ENCODE results near the gene C1orf21.

C1orf21 gene

DNA sequence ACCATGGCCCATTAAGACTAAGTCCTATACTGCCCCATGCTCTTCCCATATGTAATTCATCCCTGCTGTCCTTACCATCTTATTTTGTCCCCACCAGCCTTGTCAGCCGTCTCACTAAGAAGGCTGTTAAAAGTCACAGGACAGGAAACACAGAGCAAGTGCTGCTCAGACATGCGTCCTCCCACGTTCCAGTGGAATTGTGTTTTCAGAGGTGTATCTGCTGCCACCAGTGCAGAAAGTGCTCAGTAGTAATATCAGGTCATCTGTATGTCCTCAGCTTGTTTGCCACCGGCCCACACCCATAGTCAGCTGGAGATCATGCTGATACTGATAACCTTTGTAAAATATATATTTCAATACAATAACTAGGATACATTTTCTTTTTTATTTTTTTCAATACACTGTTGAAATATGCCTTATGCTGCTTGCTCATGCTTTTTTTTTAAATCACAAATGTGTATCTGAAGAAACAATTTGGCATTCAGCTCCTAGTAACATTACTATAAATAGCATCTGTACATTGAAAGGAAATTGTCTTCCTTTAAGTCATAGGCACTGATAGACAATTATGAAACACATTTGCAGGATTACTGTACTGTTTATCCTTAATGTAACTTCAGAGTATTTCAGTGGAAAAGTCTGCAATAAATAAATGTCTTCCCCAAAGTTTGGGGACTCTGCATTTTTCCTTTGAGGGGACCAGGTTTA lies 211.0 kb downstream of the C1orf21 start:
- no peak for DNase-seq (ENCODE audit: low spot score)

DNA sequence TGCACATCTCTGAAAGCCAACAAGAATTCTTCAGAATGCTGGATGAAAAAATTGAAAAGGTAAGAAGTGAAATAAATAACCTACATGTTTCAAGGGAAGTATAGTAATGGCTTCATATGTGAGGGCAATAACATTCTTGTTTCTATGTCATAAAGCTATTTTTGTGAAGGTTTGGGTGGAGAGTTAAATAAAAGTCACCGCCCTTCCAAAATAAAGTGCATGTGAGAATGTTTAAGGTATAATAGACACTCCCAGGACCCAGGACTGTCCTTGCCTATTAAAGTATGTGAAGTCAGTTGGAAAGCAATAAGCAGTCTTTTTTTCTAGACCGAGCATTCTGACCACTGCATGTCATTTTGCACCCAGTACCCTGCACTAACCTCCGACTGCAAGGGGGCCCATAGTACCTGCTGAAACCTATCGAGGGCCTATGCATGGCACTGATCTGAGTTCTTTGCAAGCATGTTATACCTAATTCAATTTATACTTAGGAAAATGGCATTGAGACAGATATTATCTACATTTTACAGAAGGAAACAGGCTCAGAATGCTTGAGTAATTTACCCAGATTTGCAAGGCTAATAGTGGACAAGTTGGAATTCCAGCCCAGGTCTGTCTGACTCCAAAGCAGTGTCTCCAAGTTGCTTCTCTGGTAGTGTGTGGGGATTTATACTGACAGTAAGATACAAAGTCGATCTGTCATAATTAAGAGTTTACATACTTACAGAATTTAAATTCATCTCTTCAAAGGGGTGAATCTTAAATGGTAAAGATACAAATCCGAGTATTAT lies 211.8 kb downstream of the C1orf21 start:
- DNase-seq (ENCODE audit: low spot score) = no peak

DNA sequence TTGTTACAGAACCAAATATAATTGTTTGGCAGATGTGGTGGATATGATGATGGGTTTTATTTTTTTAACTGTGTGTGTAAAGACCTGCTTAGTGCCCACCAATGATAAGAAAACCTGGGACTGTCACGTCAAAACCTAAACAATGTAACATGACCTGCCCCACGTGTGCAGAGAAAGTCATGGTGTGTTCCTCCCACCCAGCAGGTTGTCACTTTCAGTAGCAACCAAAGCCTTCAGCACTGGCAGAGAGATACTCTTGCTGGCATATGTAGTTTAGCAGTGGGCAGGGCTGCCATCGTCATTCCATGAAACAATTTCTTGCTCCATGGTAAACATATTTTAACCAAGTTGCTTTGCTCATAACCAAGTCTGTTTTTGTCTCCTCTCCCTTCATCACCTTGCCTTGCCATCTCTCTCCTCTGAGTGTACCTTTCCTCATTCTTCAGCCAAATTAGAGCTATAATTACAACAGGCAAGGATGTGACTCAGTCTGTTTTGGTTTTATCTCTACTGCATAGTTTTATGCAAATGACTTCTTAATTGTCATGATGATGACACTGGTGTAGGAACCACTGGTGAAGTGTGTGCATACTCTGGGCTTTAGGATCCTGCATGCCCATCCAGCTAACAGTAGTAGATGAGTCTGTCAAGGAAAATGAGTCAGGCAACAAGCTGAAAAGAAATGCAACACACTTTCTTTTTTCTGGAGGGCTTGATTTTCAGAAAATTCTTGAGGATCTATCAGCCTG lies 217.5 kb downstream of the C1orf21 start:
- no peak for DNase-seq (ENCODE audit: low spot score)

DNA sequence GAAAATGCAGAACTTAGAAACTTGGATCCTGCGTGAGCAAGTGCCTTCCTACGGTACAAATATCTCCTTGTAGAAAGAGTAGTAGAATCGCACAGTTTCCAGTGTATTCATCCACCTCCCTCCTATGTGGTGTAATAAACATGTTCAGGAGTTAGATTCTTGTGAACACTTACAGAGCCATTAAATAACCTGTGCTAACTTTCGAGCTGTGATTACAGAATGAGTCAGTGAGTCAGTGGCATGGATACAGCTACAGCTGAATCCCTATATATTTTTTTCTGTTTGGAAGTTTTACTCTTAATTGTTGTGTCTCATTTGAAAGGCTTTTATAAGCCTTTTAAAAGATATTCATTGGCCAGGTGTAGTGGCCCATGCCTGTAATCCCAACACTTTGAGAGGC lies 219.1 kb downstream of the C1orf21 start:
- no peak for DNase-seq (ENCODE audit: low spot score)

DNA sequence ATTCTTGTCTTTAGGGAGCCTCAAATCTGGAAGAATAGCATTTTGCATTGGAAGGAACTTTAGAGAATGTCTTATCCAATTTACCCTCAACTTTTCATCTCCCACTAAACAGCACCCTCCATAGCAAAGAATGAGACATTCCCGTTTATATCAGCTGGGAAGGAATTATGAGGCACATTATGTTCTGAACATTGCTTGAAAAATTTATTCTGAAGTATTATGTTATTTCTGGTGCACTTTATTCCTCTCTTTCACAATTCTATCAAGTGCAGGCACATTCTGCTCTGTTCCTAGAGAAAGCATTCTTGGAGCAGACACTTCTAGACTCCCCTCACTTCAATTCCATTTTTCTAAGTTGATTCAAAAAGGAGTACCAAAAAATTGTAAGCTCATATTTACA lies 220.0 kb downstream of the C1orf21 start:
- DNase-seq (ENCODE audit: low spot score) = no peak

DNA sequence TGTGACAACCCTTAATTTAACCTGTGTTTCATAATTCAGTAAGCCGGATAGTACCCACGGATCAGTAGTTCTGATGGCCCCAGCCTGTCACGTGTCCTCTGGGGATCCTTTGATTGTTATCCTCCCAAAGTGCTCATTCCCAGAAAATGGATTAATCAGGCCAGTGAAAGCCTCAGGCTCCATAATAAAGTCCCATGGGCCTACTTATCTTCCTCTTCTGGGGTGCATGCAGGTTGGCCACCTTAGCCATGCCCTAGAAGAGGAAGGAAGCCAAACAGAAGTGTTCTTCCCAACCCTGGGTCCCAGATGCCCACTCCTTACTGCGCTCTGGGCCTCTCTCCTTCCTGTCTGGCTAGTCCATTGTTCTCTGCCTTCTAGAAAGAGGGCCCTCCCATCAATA lies 221.8 kb downstream of the C1orf21 start:
- no peak for DNase-seq (ENCODE audit: low spot score)

DNA sequence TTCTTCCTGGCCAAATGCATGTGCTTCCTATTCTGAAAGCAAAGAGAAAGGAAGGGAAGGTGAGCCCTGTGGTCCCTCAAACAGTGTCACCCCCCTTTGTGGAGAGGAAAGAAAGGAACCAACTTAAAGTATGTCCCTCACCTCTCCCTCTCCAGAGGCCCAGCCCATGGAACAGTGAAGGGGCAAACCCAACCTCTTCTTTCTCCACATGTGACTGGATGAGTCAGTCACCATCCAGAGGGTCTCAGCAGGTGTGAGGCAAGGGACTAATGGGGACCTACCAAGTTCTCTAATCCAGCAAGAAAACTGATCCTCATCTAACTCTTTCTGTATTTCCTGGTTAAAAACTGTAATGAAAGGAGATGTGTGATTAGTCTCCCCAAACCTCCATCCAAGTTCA lies 222.2 kb downstream of the C1orf21 start:
- no peak for DNase-seq (ENCODE audit: low spot score)

DNA sequence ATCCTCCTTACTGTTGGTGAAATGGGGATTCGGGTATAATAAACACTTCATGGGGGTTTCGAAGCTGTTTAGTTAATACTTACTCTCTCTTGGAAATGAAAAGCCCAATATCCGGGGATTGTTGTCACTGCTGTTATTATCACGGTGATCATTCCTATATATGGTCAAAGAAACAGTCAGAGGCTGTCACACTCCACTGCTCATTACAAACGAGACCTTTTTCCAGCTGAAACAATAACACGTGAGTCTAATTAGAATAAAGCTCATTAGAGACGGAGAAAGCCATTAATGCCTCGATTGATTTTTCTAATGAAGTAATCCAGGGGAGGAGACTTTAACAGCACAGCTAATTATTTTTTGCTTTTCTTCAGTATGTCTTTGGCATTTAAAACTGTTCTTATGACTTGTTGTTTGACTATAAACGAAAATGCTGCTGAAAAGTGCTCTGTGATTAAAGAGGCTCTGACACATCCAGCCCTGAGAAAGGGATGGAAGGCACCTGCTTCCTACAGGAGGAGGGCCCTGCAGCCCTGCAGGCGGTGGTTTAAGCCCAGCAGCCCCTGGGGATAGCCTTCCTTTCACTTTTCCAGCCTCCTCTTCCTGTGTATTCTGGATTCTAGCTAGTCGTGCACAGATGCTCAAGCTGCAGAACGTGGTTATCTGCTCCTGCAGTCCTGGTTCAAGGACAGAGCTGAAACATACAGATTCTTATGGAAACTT lies 224.2 kb downstream of the C1orf21 start:
- no peak for DNase-seq (ENCODE audit: low spot score)

DNA sequence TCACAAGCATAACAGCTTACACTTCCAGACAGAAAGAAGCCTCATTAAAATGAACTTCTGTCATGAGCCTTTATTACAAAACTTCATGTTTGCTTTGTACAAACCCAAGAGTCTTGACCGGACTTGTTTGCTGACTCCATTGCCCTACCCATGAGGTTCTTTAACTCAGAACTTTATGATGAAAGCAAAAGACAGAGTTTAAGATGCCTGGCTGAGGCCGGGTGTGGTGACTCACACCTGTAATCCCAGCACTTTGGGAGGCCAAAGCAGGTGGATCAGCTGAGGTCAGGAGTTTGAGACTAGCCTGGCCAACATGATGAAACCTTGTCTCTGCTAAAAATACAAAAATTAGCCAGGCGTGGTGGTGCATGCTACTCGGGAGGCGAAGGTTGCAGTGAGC lies 225.4 kb downstream of the C1orf21 start:
- DNase-seq (ENCODE audit: low spot score) = peak; percentile 28

DNA sequence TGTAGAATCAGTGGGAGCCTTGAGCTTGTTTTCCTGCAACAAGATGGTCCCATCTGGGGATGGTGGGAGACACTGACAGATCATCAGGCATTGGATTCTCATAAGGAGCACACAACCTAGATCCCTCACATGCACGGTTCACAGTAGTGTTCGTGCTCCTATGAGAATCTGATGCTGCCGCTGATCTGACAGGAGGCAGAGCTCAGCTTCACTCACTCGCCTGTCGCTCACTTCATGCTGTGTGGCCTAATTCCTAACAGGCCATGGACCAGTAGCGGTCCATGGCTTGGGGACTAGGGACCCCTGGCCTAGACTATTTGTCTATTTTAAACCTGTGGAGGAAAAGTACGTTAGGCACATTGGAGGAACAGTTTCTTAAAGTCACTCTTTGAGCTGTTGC lies 227.8 kb downstream of the C1orf21 start:
- no peak for DNase-seq (ENCODE audit: low spot score)

DNA sequence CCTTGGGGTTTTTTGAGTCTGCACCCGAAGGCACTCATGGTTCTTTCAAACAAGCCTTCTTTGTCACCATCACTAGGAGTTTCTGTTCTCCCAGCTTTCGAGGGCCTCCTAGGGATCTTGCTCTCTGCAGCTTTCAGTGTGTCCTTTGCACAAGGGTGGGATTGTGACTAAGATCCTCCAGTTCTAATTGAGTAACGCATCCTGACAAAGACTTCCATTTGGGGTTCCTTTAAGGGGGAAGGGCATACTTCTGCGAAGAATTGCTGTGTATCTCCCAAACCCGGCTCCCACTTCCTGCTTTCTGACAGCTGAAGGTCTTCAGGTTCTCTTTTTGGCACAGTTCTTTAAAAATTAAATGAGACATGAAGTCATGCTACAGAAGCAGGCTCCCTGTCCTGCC lies 228.5 kb downstream of the C1orf21 start:
- DNase-seq (ENCODE audit: low spot score) = no peak

DNA sequence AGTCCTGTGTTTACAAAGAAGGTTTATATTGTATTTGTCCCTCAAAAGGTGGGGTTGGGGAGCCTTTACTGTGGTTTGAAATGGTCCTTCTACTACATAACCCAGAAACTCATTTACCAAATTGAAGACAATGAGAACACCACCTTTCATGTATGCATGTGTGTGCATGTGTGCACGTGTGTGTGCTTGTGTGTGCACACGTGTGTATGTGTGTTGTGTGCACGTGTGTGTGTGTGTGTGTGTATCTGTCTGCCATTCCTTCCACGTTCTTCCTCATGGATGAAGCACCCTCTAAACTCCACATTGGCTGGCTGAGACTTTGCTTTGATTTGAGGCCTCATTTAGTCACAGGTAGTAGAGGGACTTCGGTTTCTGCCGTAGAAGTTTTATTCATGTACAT lies 229.7 kb downstream of the C1orf21 start:
- no peak for DNase-seq (ENCODE audit: low spot score)

DNA sequence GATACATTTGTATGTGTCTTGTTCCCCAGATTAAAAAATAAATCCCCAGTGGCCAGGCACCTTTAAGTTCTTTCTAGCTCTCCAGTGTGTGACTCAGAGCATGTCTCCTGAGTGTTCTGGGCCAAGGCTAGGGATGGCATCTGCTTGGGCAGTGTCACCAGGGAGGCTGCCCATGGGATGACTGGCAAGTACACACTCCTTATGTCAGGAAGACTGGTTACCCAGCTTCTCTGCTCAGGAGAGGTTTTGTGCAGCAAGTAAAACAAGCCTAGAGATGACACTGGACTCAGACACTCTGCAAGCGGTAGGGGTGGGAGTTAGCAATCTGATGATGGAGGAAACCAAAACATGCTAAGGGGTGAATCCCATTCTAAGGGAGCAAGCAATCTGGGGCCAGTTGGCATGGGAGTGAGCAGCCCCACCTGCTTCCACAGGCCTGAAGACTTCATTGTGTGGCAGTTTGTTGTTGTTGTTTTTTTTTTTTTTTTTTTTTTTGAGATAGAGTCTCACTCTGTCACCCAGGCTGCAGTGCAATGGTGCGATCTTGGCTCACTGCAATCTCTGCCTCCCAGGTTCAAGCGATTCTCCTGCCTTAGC lies 230.7 kb downstream of the C1orf21 start:
- no peak for DNase-seq (ENCODE audit: low spot score)

DNA sequence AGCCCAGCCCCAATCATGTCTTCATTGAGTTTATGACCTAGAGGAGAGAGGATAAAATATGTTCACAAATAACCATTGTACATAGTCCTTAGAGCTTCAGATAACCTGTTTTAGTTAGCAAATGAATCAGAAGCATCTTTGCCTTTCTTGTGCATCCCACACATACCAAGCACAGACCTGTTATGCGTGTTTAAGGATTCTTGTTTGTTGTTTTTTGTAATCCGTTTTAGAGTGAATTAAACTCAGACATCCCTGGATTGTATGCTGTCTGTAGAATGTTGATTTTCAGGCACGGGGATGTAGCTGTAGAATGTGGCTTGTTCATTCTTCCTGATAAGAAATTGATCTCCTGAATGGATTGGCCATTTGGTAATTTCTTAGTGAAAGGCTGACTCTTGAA lies 232.0 kb downstream of the C1orf21 start:
- DNase-seq (ENCODE audit: low spot score) = no peak

DNA sequence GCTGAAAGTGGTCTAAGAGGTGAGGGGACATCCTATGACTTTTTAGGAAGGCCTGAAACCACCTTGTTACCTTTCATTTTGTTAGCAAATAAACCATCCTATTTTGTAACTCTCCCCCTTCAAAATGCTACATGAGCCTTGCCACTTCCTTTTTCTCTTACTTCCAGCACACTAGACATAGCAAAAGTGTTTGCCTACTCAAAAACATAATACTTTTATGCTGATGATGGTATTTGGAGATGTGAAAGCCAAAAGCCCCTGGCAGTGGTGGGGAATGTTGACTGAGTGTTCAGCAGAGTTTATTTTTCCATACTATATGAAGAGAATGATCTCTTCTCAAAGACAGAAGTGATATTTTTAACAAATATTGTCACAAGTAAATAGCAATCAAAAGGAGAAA lies 233.6 kb downstream of the C1orf21 start:
- no peak for DNase-seq (ENCODE audit: low spot score)

DNA sequence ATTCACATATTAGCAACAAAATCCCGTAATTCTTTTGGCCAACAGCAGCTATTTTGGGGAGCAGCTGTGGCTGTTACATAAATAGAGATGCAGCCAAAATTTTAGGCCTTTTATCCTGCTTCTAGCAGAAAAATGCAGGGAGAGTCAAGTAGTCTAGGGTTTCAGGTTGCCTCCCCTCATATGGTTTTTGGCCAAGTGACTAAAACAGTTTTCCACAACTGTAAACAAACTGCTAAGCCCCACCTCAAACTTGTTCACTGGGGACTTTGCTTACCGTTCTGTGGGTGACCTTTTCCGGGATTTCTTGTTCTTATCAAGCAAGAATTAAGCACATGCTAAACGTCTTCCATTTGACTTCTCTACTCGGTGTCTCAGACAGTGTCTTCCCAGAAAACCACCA lies 234.4 kb downstream of the C1orf21 start:
- no peak for DNase-seq (ENCODE audit: low spot score)

DNA sequence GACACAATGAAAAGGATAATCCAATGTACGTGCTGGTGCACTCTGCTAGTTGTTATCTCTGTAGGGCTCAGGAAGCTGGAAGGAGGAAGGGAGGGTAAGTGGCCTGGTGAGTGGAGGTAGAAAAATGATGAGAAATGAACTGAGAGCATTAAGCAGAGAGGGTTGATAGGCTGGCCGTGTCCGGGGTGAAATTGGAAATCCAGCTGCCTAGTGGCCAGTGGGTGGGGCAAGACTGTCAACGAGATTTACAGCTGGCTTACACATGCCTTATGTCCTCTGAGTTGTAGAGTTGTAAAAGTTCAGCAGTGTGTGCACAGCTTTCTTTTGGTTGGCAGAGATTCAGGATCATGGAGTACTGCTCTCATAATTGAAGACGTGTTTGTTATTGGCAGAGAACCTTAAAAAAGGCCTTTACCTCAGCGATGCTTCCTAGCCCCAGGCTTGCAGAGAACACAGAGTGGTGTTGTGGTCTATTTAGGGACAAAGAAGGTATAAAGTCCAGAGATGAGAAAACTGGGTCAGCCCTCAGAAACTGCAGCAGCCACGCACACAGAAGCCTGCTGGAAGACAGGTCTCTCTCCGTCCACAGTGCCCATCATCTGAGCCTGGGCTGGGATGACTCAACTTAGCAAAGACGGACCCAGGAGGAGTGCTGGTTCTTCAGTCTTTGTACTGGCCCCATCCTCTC lies 235.5 kb downstream of the C1orf21 start:
- DNase-seq (ENCODE audit: low spot score) = no peak

DNA sequence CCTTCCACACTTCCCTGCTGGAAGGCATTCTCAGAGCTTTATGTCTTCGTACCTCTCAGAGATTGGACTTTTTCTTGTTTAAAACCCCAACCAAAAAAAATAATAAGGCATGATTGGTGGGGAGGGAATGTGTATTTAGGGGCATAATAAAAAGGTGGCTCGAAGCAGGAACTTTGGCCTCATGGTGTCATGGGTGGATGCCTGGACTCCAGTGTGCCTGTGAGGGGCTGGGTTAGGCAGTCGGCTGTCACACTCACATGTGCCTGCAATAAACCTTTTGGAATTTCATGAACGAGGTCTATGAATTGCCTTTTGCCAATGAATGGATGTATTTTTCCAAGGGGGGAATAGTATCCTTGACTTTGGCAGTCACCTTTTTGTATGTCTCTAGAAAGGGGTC lies 236.6 kb downstream of the C1orf21 start:
- no peak for DNase-seq (ENCODE audit: low spot score)

DNA sequence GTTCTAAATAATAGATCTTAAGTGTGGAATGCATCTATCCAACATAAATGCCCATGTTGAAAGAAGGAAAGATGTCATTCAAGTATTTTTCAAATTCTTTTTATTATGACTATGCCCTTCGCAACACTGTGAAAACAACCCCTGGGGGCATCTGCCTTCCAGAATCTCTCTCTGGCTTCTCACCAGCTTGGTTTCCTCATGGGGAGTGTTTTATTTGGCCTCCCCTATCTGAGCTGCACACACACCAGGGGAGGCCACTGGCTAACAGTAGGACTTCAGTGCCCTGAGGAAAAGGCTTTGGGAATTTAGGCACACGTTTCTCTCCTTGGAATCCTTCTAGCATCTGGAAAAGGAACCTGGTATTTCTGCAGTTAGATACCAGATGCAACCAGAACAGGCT lies 237.2 kb downstream of the C1orf21 start:
- DNase-seq (ENCODE audit: low spot score) = no peak

DNA sequence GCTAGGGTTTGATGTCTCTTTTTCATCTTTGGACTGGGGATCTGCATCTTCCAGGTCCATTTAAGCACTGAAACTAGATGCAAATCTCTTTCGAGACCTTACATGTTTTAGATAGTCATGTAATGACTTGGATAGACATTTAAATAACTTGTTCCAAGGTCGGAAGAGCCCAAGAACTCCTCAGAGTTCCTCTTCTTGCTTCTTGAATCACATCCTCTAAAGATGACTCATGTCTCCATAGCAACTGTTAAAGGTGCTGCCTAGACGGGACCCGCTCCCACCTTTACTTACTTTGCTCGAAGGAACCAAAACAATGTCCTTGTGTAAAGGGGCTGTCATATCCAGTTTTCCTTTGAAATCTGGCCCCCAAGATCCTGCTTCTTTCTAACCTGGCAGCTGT lies 237.8 kb downstream of the C1orf21 start:
- no peak for DNase-seq (ENCODE audit: low spot score)

DNA sequence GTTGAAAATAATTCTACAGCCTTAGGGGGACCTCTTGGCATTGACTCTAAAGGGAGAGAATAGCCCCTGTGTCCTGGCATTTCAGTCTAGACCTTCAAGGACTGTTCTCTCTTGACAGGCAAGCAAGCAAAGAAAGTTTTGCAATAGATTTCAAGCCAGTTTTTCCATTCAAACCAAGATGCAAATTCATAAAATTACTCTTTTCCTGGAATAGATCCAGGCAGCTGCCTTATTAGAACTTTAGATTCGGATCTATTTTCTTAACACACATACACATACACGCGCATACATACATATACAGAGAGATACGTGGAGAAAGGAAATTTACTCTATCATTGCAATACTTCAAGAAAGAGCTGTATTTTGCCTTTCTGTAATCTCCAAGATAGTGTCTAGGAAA lies 238.4 kb downstream of the C1orf21 start:
- no peak for DNase-seq (ENCODE audit: low spot score)
